Glutamatergic neuron (in vitro differentiated cells): ENCODE measurements around the gene AGBL4. TPM values are rescaled to one million over a fixed set of nuclear protein-coding genes. Genes with fewer than 3 reads are reported as not detected.
A peak's percentile ranks its signal among the peaks of the same experiment; 100 is the strongest.
"Not testable (repeated sequence)": the region's sequence is repeated elsewhere in the genome, so short reads cannot be mapped to it uniquely, and the experiment has no call there.

Experiments
- DNase-seq: peaks from one replicate; pipeline ENCODE4 v3.0.0; 2022
- H3K27ac Mint-ChIP-seq: one replicate; pipeline ENCODE4 v1.8.0; 2020; ENCODE audit warnings: mild to moderate bottlenecking, mixed read lengths, inconsistent platforms; ENCODE audit not compliant: unreplicated experiment
- H3K27me3 Mint-ChIP-seq: one replicate; pipeline ENCODE4 v1.8.0; 2020; ENCODE audit warnings: mild to moderate bottlenecking, moderate library complexity, mixed read lengths, inconsistent platforms; ENCODE audit not compliant: unreplicated experiment
- H3K36me3 Mint-ChIP-seq: one replicate; pipeline ENCODE4 v1.8.0; 2020; ENCODE audit warnings: mild to moderate bottlenecking, mixed read lengths, inconsistent platforms; ENCODE audit not compliant: unreplicated experiment
- H3K4me1 Mint-ChIP-seq: one replicate; pipeline ENCODE4 v1.8.0; 2020; ENCODE audit warnings: mild to moderate bottlenecking, low read depth, mixed read lengths, inconsistent platforms; ENCODE audit not compliant: unreplicated experiment
- H3K4me3 Mint-ChIP-seq: one replicate; pipeline ENCODE4 v1.8.0; 2020; ENCODE audit warnings: mild to moderate bottlenecking, mixed read lengths, inconsistent platforms; ENCODE audit not compliant: unreplicated experiment
- H3K9me3 Mint-ChIP-seq: one replicate; pipeline ENCODE4 v1.8.0; 2020; ENCODE audit warnings: mild to moderate bottlenecking, moderate library complexity, mixed read lengths, inconsistent platforms; ENCODE audit not compliant: unreplicated experiment
- total RNA-seq: library from RNA; stranded (reverse); fragmentation: NEBNext Ultra II Directional; extraction: Animal tissue kit (Norgen Biotek cat#: 25700); gene quantifications from one replicate; pipeline ENCODE4 v1.2.1, GENCODE V29; 2021; ENCODE audit not compliant: unreplicated experiment
- TF ChIP-seq, protein P1 (sequence below): fragments of 200-600 bp; sonication (generic); IDR thresholded peaks from one replicate; pipeline ENCODE4 v1.5.0; 2021; ENCODE audit not compliant: partially characterized antibody, unreplicated experiment

Gene AGBL4
- total RNA-seq, 1 donor from 2014 or later = 3.5 TPM

GRCh38 chr1:49026230-49026811, 997.4 kb downstream of the AGBL4 start:
- Mint-ChIP-seq H3K27me3 (peaks cover 1% of the 10 kb centered on the region), H3K27ac (no peak overlapping the region), H3K9me3 (no peaks in the 10 kb centered on the region), H3K36me3 (peaks cover 14% of the 10 kb centered on the region), H3K4me3 (no peak overlapping the region), H3K4me1 (no peaks in the 10 kb centered on the region)
- DNase-seq = no peak
- TF ChIP-seq, protein P1, sequence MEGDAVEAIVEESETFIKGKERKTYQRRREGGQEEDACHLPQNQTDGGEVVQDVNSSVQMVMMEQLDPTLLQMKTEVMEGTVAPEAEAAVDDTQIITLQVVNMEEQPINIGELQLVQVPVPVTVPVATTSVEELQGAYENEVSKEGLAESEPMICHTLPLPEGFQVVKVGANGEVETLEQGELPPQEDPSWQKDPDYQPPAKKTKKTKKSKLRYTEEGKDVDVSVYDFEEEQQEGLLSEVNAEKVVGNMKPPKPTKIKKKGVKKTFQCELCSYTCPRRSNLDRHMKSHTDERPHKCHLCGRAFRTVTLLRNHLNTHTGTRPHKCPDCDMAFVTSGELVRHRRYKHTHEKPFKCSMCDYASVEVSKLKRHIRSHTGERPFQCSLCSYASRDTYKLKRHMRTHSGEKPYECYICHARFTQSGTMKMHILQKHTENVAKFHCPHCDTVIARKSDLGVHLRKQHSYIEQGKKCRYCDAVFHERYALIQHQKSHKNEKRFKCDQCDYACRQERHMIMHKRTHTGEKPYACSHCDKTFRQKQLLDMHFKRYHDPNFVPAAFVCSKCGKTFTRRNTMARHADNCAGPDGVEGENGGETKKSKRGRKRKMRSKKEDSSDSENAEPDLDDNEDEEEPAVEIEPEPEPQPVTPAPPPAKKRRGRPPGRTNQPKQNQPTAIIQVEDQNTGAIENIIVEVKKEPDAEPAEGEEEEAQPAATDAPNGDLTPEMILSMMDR = no peak

GRCh38 chr1:49016030-49016977, 1007.5 kb downstream of the AGBL4 start:
- H3K4me1 Mint-ChIP-seq = peaks cover 6% of the 10 kb centered on the region
- no peaks in the 10 kb centered on the region for H3K27me3 Mint-ChIP-seq
- no peaks in the 10 kb centered on the region for H3K36me3 Mint-ChIP-seq
- DNase-seq = peak; percentile 39
- H3K4me3 Mint-ChIP-seq = no peak overlapping the region
- TF ChIP-seq, protein P1 = peak; percentile 53
- no peak overlapping the region for H3K27ac Mint-ChIP-seq
- H3K9me3 Mint-ChIP-seq = peaks cover 4% of the 10 kb centered on the region

- Mint-ChIP-seq H3K36me3 (no peaks in the 10 kb centered on the region), H3K4me3 (no peak overlapping the region), H3K4me1 (peaks cover 6% of the 10 kb centered on the region), H3K27ac (no peak overlapping the region), H3K9me3 (peaks cover 4% of the 10 kb centered on the region), H3K27me3 (no peaks in the 10 kb centered on the region)
- TF ChIP-seq, protein P1 = no peak
- DNase-seq = no peak
Observed at GRCh38 chr1:49013079-49013478, 1010.7 kb downstream of the AGBL4 start.

GRCh38 chr1:49002981-49003380, 1020.8 kb downstream of the AGBL4 start:
- H3K27me3 Mint-ChIP-seq, H3K4me1 Mint-ChIP-seq, DNase-seq, H3K27ac Mint-ChIP-seq, H3K4me3 Mint-ChIP-seq, H3K36me3 Mint-ChIP-seq, H3K9me3 Mint-ChIP-seq: not testable (repeated sequence)

- Mint-ChIP-seq H3K27me3 (no peaks in the 10 kb centered on the region), H3K9me3 (no peaks in the 10 kb centered on the region), H3K4me1 (no peaks in the 10 kb centered on the region), H3K36me3 (no peaks in the 10 kb centered on the region), H3K27ac (no peak overlapping the region), H3K4me3 (no peak overlapping the region)
- TF ChIP-seq, protein P1 = no peak
- DNase-seq = no peak
Observed at GRCh38 chr1:48999321-48999720, 1024.4 kb downstream of the AGBL4 start.
